Measurements from ENCODE around the gene SPRY1.

SPRY1 gene

GRCh38 chr4:123427951-123428350 is 31.4 kb downstream of the SPRY1 start:
- H3K4me3 ChIP-seq (replicated peaks; ENCODE audit: insufficient read depth, low read length) = no peak overlapping the region
- H3K27me3 ChIP-seq (ENCODE audit: insufficient read depth, poor library complexity, severe bottlenecking) = no peaks in the 10 kb centered on the region
- H3K27ac ChIP-seq (replicated peaks) = no peak overlapping the region
- DNase-seq (ENCODE audit: low read depth in 1 of 2, low spot score in 1 of 2) = no peak
- TF ChIP-seq GABPA (IDR thresholded peaks at IDR 0.05; ENCODE audit: low read depth) (no peak), REST (IDR thresholded peaks at IDR 0.05; ENCODE audit: insufficient replicate concordance, low read depth) (no peak), SPI1 (IDR thresholded peaks at IDR 0.05; ENCODE audit: borderline replicate concordance, low read depth) (no peak), POLR2AphosphoS5 (IDR thresholded peaks at IDR 0.05; ENCODE audit: low read depth) (no peak), CTCF (IDR thresholded peaks at IDR 0.05; ENCODE audit: insufficient read depth, low read length) (no peak)

- no peak for DNase-seq (ENCODE audit: low read depth in 1 of 2, low spot score in 1 of 2)
- Histone ChIP-seq H3K27ac (replicated peaks) (no peak overlapping the region), H3K27me3 (ENCODE audit: insufficient read depth, poor library complexity, severe bottlenecking) (no peaks in the 10 kb centered on the region), H3K4me3 (replicated peaks; ENCODE audit: insufficient read depth, low read length) (no peak overlapping the region)
- TF ChIP-seq GABPA (IDR thresholded peaks at IDR 0.05; ENCODE audit: low read depth) (no peak), POLR2AphosphoS5 (IDR thresholded peaks at IDR 0.05; ENCODE audit: low read depth) (no peak), CTCF (IDR thresholded peaks at IDR 0.05; ENCODE audit: insufficient read depth, low read length) (no peak), REST (IDR thresholded peaks at IDR 0.05; ENCODE audit: insufficient replicate concordance, low read depth) (no peak), SPI1 (IDR thresholded peaks at IDR 0.05; ENCODE audit: borderline replicate concordance, low read depth) (no peak)
Observed at GRCh38 chr4:123430031-123430430, 33.4 kb downstream of the SPRY1 start.

DNA sequence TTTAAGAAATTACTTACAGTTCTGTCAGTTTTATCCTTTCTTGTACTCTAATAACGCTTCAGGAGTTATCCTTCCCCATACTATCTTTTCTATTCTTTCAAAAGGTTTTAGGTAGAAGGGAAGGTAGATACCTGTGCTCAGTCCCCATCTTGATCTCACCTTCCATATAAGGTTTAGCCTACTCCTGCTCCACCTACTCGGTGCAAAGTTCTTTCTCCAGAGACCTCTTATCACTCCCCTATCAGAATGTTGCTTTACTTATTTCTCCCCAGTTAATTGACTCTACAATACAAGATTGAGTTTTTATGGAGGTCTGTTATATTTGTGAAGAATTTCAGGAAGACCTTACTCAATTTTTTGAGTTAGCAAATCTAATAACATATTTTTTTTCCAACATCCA is 33.9 kb downstream of the SPRY1 start:
- DNase-seq (ENCODE audit: low read depth in 1 of 2, low spot score in 1 of 2) = no peak
- H3K27me3 ChIP-seq (ENCODE audit: insufficient read depth, poor library complexity, severe bottlenecking) = no peaks in the 10 kb centered on the region
- no peak overlapping the region for H3K4me3 ChIP-seq (replicated peaks; ENCODE audit: insufficient read depth, low read length)
- no peak overlapping the region for H3K27ac ChIP-seq (replicated peaks)
- TF ChIP-seq GABPA (IDR thresholded peaks at IDR 0.05; ENCODE audit: low read depth) (no peak), CTCF (IDR thresholded peaks at IDR 0.05; ENCODE audit: insufficient read depth, low read length) (no peak), POLR2AphosphoS5 (IDR thresholded peaks at IDR 0.05; ENCODE audit: low read depth) (no peak), REST (IDR thresholded peaks at IDR 0.05; ENCODE audit: insufficient replicate concordance, low read depth) (no peak), SPI1 (IDR thresholded peaks at IDR 0.05; ENCODE audit: borderline replicate concordance, low read depth) (no peak)
